ENCODE data around the gene EGLN3.

EGLN3 gene

DNA sequence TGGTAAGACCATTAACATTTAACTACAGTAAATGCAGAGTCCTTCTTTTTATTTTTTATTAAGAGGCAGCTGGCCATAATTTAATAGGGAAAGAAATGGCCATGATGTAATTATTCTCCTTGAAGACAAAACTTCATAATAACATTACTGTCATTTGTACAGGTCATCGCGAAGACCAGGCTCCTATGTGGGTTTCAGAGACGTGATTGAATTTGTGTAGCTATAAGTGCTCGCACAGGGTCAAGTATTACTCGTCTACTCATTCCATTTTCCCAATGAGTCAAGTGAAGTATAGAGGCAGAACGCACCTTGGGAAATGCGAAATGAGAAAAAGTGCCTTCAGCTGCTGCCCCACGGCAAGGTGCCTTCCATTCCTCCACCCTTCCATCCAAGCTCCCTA lies 40.4 kb downstream of the EGLN3 start:
- no peak for DNase-seq (ENCODE audit: low spot score)

DNA sequence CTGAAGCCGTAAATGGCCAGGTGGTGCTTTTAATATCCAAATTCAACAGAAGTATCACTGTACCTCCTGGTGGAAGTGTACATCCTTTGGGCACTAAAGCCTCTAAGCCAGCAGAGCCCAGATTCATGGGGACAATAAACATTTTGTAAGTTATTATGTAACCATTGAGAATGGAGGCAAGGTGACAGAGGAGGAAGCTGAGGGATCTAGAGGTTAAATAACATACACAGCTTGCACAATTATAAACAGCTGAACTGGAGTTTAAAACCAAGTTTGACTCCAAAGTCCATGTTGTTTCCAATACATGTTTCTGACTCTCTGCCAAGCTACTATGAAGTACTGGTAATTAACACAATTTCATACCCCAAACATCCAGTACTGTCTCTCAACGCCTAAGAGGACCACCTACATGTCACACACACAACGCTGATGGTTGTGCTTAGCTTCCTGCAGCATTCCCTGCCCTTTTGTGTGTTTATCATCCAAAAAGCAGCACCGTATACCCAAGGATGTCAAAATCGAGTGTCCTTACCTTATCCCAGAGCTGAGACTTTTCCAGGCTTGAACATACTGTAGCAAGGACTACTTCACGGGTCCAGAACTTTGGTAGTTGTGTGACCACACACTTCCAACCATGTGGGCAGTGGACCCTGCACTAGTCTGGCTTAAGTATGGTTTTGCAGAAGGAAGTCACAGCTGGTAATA lies 41.3 kb downstream of the EGLN3 start:
- DNase-seq (ENCODE audit: low spot score), result no peak

DNA sequence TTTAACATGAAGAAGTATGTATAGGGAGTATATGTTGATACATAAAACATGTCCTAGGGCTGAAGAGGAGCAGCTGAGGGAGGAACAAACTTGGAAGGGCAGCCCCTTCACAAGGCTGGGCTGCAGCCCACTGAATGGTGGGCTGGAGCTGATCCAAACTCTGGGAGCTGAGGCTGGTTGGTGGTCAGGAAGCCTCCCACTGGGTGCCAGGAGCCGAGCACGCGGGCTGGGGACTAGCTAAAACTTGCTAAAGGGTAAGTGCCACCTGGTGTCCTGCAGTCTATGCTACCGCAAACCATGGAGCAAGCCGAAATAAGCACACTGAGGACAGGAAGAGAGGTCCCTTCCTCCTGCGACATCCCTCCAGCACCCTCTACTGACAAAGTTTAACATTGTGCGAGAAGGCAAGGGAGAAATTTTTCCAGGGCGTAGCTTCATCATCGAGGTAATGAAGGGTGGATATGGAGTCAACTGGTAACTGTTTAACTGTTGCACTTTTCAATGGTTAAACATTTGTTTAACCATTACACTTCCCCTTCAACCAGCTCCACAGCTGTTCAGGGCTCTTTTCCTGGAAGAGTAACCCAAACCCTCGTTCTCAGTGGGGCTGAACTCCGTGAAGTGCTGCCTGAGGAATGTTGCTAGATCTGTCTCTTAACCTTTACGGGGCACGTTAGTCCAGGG lies 42.2 kb downstream of the EGLN3 start:
- no peak for DNase-seq (ENCODE audit: low spot score)

DNA sequence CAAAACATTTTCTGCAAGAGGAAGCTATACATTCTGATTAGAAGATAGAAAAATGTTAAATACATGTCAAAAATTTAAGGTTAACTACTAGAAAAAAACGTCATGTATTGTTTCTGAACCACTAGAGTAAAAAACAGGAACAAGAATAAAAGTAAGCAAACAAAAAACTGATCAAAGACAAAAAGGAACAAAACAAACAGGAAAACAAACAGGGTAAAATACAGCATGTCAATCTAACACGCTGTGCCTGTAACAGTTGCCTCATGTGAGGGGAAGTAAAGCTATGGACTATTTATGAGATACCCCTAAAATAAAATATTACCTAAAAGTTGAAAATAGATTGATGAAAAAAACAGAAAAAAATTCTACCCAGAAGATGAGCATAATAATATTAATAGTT lies 43.9 kb downstream of the EGLN3 start:
- DNase-seq (ENCODE audit: low spot score), result no peak

DNA sequence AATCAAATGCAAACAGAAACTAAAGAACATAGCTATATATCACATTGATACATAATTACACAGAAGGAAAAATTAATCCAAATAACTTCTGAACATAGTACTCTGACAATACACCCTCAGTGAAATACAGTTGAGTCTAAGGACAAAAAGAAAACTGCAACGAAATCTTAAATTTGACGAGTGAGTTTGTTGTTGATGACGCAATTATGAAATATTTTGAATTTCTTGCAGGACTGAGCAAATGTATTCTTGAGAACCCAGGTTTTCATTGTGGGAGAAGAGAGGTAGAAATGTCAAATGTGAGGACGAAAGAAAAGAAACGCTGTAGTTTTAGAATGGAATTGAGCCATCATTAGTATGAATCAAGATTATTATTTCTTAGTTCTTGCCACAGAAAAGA lies 46.3 kb downstream of the EGLN3 start:
- DNase-seq (ENCODE audit: low spot score), result no peak

DNA sequence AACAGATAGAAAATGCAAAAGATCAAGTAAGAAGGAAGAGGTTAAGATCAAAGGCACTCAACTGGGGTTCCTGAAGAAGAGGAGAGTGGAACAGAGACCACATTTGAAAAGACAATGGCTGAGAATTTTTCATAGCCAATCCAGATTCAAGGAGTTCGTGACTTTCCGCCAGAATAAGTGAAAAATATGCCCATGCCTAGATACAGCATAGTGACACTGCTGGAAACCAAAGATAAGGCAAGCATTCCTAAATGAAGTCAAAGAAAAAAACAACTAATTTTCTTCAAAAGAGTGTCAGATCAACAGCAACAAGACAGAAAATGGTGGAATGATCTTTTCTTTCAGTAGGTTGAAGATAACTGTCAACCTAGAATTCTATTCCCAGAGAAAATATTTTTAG lies 47.5 kb downstream of the EGLN3 start:
- no peak for DNase-seq (ENCODE audit: low spot score)

DNA sequence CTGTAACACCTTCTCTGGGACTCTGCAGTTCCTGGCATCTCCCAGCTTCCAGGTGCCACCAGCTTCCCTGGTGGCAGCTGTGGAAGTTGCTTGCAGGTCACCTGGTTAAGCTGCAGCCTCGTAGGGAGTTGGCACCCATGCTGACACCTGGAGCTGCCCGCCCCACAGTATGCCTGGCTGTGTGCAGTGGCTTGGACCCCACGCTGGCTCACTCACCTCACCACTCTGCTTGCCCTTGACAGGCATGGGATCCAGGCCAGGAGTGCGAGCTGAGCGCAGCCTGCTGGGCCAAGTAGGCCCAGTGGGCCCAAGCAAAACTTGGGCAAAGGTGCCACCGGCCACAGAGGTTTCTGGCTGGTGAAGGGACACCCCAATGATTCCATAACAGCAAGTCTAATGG lies 48.5 kb downstream of the EGLN3 start:
- no peak for DNase-seq (ENCODE audit: low spot score)

DNA sequence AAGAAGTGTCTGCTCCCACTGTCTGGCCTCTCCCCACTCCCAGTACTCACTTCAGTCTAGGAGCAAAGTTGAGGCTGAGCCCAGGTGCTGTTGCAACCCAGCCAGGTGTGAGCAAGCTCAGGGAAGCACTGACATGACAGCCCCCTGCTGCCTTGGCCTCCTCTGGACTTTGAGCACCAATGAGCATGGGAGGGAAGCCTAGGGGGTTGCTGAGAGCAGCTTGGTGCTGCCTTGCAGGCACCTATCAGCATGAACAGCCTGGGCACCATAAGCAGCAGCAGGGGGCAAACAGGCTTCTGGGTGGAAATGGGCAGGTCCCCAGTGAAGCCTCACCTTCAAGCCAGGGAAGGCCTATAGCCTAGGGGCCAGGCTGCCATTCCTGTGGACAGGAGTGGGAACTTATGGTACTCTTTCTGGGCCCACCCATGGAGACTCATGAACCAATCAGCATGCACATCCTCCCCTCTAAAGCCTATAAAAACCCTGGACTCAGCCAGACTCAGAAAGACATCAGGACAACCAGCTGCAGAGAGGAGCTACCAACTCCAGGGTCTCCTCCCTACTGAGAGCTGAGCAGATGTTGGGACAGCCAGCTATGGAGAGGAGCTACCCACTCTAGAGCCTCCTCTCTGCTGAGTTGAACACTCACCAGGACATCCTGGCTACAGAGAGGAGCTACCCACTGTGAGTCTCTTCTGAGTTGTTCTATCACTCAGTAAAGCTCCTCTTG lies 49.3 kb downstream of the EGLN3 start:
- DNase-seq (ENCODE audit: low spot score), result no peak

DNA sequence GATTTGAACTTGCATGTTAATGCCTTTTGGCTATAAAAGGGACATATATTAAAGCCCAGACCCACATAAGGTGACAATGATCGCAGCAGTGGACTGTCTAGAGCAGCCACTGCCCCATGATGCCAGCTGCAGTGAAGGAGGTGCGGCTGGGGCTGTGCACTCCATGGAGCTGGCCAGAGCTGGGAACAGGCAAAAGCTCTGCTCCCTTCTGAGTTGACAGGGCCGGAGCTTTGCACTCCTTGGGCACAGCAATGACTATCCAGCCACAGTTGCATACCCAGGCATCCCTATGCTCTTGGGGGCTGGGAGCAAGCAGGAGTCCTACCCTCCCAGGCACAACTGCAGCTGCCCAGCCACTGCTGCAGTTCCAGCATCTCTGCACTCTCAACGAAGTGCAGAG lies 50.2 kb downstream of the EGLN3 start:
- DNase-seq (ENCODE audit: low spot score), result no peak

DNA sequence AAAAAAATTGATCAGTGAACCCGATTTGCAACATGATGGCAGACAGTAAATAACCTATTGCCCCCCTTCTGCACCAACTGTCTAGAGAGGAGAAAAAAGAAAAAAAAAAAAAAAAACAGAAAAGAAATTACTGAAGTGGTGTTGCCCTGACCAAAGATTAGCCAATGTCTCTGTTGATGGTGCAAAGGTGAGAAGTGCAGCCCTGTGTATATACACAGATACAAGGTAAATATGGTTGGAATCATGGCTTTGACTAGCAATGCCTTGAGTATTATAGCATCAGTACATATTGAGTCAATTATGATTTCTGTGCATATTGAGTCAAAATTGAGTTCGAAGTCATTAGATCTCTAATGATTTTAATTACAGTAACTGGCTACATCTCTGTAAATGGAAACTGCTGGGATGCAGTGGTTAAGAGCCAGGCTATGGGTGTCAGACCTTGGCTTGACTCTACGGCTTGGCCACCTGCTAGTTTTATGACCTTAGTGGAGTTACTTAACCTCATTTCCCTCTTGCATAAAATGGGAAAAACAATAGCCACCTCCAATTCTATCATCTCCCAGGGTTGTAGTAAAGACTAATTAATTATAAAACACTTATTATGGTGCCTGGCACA lies 51.0 kb downstream of the EGLN3 start:
- no peak for DNase-seq (ENCODE audit: low spot score)

DNA sequence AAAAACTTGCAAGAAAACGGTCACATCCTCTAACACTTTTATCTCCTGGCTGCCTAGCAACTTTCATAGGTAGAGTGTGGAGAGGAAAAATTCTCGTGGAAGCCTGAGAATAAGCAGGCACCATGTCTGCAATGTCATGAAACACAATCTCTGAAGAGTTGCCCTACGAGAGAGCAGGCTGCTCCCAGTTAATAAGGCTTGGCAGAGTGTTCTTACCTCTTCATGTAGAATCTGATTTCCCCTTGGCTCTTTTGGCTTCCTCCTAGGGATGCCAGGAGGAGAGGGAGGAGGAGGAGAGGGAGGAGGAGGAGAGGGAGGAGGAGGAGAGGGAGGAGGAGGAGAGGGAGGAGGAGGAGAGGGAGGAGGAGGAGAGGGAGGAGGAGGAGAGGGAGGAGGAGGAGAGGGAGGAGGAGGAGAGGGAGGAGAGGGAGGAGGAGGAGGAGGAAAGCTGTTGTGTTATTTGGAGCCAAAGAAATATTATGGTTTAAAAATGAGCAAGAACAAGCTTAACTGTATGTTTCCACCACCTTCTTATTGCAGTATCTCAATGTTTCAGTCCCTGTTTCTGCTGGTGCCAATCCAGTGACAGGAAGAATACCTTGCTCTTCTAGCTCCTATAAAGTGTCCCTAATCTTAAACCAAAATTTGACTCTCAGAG lies 52.9 kb downstream of the EGLN3 start:
- no peak for DNase-seq (ENCODE audit: low spot score)

DNA sequence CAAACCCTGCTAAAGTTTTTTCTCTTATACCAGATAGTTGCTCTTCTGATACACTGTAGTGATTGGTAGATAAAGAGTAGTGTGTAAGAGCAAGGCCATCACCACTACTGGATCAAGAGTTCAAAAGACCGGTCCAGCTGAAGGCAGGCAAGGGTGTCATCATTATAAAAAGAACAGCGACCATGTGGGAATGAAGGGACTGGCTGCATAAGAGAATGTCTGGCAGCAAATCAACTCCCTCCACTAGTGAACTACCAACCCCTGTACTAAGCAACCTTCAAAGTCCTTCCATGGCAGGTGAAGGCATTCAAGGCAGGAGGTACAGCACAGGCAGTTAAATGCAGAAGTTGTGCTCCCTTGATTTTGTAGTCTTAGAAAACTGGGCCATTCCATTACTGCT lies 53.5 kb downstream of the EGLN3 start:
- no peak for DNase-seq (ENCODE audit: low spot score)

DNA sequence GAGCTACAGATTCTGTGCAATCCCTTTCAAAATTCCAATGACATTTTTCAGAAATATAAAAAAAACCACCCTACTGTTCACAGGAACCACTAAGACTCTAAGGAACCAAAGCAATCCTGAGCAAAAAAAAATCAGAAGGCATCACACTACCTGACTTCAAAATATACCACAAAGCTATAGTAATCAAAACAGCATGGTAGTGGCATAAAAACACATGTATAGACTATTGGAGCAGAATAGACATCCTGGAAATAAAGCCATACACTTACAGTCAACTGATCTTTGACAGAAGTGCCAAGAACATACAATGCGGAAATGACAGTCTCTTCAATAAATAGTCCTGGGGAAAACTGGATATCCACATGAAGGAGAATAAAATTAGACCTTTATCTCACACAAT lies 56.5 kb downstream of the EGLN3 start:
- no peak for DNase-seq (ENCODE audit: low spot score)

DNA sequence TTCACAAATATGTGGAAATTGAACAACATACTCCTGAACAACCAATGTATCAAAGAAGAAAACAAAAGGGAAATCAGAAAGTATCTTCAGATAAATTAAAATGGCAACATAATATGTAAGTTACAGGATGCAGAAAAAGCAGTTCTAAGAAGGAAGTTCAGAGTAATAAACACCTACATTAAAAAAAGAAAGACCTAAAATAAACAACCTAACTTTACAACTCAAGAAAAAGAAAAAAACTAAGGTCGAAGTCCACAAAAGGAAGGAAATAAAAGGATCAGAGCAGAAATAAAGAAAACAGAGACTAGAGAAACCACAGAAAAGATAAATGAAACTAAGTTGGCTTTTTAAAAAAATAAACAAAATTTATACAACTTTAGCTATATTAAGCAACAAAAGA lies 59.2 kb downstream of the EGLN3 start:
- no peak for DNase-seq (ENCODE audit: low spot score)

DNA sequence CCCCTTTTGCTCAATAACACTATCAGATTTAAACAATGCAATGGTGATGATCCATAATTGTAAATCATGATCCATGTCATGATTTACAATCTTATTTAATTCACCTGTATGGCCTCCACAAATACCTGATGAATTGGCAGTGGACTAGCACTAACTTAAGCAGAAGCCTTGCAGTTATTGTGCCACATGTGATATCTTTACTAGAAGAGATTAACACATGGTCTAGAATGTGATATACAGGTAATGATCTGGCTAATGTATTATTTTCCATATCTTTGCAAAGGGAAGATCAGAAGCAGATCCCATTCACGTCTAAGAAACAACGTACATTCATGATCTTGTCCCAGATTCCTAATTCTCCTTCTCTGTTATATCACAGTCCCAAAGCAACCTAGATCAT lies 66.0 kb downstream of the EGLN3 start:
- DNase-seq (ENCODE audit: low spot score), result no peak

DNA sequence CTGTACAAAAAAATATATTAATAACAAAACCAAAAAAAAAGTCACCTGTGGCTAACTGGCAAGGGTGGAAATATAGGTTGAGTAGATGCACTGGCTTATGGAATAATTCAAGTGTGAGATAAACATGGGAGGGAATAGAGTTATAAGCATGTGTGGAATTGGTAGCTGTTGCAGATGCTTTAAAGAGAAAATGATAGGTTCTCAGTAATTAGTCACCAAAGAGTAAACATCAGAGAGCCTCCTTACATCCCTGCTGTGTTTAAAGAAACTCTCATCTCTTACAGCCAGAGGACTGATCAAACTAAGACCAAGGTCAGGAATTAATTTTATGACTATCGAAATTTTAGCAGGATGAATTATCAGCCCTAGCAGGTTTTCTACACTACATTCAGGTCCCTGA lies 70.5 kb downstream of the EGLN3 start:
- DNase-seq (ENCODE audit: low spot score), result no peak

DNA sequence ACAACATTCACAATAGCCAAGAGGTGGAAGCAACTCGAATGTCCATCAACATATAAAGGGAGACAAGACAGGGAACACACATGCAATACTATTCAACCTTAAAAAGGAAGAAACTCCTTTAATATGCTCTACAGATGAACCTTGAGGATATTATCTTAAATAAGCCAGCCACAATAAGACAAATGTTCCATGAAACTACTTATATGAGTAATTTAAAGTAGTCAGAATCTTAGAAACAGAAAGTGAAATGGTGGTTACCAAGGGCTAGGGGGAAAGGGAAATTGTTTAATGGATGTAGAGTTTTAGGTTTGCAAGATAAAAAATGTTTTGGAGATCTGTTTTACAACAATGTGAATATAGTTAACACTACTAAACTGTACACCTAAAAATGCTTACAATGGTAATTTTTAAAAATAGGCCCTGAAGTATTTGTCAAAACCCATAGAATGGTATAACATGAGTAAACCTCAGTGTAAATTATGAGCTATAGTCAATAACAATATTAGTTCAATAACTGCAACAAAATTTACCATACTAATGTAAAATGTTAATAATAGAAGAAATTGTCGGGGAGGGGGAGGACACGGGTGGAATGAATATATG lies 71.1 kb downstream of the EGLN3 start:
- DNase-seq (ENCODE audit: low spot score), result no peak

DNA sequence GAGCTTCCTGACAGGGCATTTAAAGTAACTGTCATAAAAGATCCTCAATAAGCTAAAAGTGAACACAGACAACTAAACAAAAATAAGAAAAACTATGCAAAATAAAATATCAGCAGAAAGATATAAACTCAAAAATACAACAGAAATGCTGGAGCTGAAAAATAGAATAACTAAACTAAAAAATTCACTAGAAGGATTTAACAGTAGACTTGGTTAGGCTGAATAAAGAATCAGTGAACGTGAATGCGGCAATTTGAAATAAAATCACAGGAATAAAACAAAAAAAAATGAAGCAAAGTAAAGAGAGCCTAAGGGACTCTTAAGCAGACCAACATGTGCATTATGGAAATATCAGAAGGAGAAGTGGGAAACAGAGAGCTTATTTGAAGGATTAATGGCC lies 74.6 kb downstream of the EGLN3 start:
- no peak for DNase-seq (ENCODE audit: low spot score)
